HTERT RPE-1 (cell line): ENCODE data around the gene TDRKH.
"Not testable (repeated sequence)": the region's sequence is repeated elsewhere in the genome, so short reads cannot be mapped to it uniquely, and the experiment has no call there.

Experiments used
- in situ Hi-C: fragments of 300-500 bp; cut with MboI; formaldehyde crosslinking; loops from 4 replicates; pipeline ENCODE4 v1.14.3; 2020; ENCODE audit warnings: low sequenced_read_pairs

The TDRKH gene

DNA sequence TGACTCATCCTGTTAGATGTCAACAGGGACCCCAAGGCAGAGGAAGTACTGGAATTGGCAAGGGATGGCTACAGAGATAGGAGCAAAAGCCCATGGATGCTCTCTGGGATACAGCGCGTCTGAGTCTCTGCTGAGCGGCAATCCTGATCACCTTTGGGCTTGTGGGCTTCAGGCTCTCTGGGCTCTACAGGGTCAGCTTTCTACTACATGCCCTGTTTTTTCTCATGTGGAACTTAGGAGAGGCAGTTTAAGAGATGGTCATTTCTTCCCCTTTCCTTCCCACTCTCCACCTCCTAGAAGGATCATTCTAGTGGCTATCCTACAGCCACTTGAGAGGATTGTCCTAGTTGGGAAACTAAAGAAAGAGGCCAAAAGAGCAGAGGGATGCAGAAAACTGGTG, 13.6 kb upstream of the TDRKH start:
- in situ Hi-C loops = no loop called here

GRCh38 chr1:151803164-151803563, 12.9 kb upstream of the TDRKH start:
- in situ Hi-C loops = no loop called here

DNA sequence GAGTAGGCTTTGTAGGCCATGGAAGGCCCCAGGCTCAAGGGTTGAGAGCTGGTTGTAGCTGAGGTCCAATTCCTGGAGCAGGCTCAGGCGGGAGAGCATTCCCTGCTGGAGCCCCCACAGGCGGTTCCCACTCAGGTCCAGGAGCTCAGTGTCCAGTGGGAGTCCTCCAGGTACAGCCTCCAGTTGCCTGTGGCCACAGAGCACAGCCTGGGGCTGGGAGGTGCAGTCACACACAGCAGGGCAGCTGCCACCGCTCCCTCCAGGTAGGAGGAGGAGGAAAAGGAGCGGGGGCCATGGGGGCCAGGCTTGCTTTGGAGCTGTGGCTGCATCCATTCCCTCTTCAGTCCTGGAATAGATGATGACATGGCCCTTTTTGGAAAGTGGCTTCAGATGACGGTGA, 12.1 kb upstream of the TDRKH start:
- in situ Hi-C loops = no loop called here

- in situ Hi-C loops = no loop called here
Observed at GRCh38 chr1:151801846-151802245, 11.5 kb upstream of the TDRKH start.

DNA sequence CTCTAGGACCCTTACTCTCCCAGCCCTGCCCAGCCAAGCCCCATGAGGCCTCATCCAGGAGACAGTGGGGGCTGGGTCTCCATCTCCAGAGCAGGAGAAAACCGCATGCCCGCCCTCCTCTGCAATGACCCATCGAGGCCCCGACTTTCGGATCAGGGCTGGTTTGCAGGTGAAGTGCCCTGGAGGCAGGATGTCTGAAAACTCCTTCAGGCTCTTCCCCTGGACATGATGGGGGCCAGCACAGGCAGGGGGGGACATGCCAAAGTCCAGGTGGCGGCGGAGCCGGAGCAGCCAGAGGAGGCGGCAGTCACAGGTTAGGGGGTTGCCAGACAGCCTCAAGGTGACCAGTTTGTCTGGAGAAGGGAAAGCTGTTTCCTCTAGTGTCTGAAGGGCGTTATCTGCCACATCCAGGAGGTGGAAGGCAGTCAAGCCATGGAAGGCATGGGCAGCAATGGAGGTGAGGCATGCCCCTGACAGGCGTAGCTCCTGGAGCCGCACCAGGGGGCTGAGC, 11.1 kb upstream of the TDRKH start:
- in situ Hi-C loops = no loop called here

DNA sequence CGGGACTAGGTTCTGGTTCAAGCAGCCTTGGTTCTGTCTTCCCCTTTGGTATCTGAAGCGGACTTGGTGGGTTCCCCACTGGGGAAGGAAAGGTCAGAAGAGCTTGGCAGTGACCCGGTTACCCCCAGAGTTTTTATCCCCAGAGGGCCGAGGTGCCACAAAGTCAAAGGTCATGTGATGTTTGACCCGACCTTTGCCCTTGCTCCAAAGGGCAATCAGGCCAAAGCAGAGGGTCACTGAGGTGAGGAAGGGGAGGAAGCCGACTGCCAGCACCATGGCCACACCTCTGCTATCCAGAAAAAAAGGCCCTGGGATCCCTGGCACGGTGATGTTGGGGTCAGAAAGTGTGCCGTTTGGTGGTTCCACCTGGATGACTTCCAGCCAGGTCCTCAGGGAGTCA, 10.5 kb upstream of the TDRKH start:
- in situ Hi-C loops = no loop called here

- in situ Hi-C loops = no loop called here
Observed at GRCh38 chr1:151799179-151800022, 9.1 kb upstream of the TDRKH start.

- in situ Hi-C loops = no loop called here
Observed at GRCh38 chr1:151798571-151798970, 8.3 kb upstream of the TDRKH start.

- in situ Hi-C loops = no loop called here
Observed at GRCh38 chr1:151790940-151791651, 796 bp upstream of the TDRKH start.

DNA sequence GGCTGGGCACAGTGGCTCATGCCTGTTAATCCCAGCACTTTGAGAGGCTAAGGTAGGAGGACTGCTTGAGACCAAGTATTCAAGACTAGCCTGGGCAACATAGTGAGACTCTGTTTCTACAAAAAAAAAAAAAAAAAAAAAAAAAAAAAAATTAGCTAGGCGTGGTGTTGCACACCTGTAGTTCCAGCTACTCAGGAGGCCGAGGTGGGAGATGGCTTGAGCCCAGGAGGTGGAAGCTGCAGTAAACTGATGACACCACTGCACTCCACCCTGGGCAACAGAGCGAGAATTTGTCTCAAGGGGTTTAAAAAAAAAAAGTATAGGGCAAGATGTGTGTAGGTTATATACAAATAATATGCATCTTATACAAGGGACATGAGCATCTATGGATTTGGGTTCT, 2.6 kb downstream of the TDRKH start:
- in situ Hi-C loops = no loop called here

DNA sequence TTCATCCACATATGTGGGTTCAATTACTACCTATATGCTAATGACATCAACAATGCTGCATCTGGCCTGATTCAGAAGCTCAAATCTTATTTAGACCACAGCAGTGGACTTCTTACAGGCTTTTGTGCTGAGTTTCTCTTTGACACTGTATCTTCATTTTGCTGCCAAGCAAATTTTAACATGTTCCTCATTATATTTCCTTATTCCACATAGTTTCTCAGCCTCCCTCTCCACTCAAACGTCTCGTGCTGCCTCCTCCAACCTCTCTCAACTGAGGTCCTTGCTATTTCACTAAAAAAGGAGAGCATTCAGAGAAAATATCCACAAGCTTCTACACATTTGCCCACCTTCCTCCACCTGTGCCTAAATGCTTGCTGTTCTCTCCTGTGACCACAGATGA, 6.5 kb downstream of the TDRKH start:
- in situ Hi-C loops = no loop called here

DNA sequence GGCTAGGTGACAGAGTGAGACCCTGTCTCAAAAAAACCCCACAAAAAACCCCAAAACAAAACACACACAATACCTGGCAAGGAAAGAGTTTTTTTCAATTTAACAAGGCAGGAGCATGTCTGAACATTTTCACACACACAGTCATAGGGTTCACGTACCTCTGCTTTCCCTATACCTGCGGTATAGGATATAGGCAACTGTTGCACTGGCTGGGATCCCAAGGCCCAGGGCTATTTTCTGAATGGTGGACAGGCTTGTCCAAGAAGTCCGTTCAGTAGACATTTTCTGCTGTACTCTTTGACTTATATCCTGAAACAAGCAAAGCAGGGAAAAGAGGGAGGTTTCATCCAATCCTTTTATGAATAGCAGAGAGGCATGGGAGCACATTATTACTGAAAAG, 7.6 kb downstream of the TDRKH start:
- in situ Hi-C loops = no loop called here

DNA sequence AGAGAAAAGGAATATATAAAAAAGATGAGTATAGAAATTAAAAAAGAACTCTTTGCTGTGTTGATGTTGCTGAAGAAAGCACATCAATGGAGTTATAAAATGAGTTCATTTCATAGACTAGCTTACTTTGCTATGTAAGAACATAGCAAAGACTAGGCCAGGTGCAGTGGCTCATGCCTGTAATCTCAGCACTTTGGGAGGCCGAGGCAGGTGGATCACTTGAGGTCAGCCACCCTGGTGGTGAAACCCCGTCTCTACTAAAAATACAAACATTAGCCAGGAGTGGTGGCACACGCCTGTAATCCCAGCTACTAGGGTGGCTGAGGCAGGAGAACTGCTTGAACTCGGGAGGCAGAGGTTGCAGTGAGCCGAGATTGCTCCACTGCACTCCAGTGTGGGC, 8.3 kb downstream of the TDRKH start:
- in situ Hi-C loops = not testable (repeated sequence)

DNA sequence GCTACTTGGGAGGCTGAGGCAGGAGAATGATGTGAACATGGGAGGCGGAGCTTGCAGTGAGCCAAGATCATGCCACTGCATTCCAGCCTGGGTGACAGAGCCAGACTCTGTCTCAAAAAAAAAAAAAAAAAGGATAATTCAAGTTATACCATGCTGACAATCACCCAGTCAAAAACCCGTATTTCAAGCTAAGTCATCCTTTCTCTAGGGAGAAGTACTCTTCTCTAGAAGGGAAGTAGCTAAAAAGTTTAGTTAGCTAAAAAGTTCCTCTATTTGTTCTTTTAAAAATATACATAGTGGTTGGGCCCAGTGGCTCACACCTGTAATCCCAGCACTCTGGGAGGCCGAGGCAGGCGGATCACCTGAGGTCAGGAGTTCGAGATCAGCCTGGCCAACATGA, 9.6 kb downstream of the TDRKH start:
- in situ Hi-C loops = not testable (repeated sequence)

- in situ Hi-C loops = no loop called here
Observed at GRCh38 chr1:151779852-151780251, 10.4 kb downstream of the TDRKH start.

DNA sequence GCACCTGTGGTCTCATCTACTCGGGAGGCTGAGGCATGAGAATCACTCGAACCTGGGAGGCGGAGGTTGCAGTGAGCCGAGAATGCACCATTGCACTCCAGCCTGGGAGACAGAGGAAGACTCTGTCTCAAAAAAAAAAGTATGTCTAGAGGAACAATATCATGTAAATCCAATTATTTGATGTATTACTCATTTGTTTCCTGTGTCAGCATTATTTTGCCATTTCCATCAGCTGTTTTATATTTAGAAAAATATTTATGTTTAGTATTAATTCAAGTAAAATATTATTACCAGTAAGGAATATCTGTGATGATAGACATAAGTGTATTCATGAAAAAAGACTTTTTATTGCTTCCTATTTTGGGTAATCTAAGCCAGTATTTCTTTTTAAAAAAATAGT, 13.0 kb downstream of the TDRKH start:
- in situ Hi-C loops = no loop called here

DNA sequence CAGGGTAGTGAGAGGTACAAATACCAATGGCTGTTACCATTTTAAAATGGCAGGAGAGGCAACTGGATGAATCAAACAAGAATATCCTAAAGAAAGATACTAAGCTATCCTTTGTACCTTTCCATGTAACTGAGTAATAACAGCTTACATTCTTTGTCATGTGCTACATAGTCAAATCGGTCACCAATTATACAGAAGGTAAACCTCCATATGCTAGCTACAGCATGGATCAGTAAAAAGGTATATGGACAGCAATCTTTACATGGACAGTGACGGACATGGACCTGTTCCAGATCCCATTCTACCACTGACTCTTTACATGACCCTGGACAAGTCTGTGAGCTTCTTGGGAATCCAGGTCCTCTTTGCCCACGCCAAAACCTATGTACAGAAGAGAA, 13.6 kb downstream of the TDRKH start:
- in situ Hi-C loops = no loop called here

DNA sequence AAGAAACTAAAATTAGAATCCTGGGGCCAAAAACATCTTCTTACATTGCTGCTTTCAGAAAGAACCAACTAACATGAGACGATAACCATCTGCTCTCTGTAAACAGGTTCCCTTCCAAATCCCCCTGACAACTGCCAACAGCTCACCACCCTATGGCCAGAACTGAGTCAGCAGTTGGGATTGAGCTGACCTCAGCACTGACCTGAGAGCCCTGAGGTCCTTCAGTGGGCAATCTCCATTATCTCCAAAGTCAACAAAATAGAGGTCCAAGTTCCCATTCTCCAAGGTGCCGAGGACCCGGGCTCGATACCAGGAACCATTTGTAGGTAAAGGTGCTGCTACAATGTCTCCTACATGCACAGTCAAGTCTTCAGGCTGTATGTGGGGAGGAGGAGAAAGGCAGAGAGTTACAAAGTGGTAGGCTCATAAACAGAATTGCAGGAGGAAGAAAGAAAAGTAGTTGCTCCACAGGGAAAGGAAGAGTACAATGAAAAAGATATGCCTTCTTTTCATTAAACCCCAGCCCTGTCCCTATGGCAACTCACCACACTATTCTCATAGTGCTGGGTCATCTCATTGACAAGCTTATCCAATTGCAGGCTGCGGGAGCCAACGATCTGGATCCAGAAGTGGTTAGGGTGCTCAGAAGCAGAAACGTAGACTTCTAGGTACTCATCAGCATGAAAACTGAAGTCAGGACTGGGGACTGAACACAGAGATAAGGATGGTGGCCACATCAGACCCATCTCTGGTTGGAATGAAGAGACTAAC, 14.2 kb downstream of the TDRKH start:
- in situ Hi-C loops = no loop called here

DNA sequence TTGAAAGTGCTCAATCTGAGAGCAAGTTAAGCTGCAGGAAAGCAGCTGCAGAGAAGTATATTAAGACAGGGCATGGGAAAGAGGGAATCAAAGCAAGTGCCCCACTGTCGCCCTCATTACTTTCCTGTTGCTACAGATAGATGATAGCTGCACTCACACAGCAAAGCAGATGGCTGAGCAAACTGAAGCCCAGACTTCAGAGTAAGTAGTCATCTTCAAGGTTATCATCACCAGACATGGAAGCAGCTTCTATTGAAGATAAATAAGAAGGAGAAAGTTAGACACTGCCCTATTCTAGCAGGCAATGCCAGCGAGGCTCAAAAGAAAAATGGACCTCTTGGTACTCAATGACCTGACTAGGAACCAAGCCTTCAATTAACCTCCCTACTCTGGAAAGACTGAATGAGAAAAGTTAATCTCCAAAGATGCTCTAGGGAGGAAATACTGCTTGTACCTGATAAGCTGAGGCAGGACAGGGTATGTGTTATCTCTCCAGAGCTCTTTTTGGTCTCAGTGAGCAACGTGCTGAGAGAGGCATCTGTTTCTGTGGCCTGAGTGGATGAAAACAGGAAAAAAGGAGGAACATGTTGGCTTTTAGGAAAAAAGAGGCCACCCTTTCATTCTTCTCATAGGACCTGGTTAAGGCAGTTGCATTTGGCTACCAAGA, 15.9 kb downstream of the TDRKH start:
- in situ Hi-C loops = no loop called here

GRCh38 chr1:151773702-151774101, 16.6 kb downstream of the TDRKH start:
- in situ Hi-C loops = no loop called here

DNA sequence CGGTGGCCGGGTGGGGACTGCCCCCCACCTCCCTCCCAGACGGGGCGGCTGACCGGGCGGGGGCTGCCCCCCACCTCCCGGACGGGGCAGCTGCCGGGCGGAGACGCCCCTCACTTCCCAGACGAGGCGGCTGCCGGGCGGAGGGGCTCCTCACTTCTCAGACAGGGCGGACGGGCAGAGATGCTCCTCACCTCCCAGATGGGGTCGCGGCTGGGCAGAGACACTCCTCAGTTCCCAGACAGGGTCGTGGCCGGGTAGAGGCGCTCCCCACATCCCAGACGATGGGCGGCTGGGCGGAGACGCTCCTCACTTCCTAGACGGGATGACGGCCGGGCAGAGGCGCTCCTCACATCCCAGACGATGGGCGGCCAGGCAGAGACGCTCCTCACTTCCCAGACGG, 21.0 kb downstream of the TDRKH start:
- in situ Hi-C loops = not testable (repeated sequence)
